D721Med (cell line): ENCODE results near the gene DAB2IP.
"Not testable (repeated sequence)": the region's sequence is repeated elsewhere in the genome, so short reads cannot be mapped to it uniquely, and the experiment has no call there.

Experiments
- DNase-seq: peaks from one replicate; pipeline ENCODE4 v3.0.0; 2011; ENCODE audit warnings: low spot score; ENCODE audit not compliant: insufficient read length
- FAIRE-seq: peaks from 2 replicates; lab custom pipeline; 2011; peaks lifted over from hg19 to GRCh38; lab: Jason Lieb, UNC
- CTCF ChIP-seq: IDR thresholded peaks from 2 replicates; pipeline ENCODE4 v1.5.1; 2012; ENCODE audit warnings: mild to moderate bottlenecking, control low read depth; ENCODE audit not compliant: insufficient read depth; ENCODE audit errors: missing control alignments

DAB2IP gene

GRCh38 chr9:121609822-121610637 lies 41.4 kb upstream of the DAB2IP start:
- FAIRE-seq (no peak), DNase-seq (no peak)
- TF ChIP-seq CTCF, result no peak

GRCh38 chr9:121610638-121610953 lies 40.8 kb upstream of the DAB2IP start:
- no peak for FAIRE-seq

GRCh38 chr9:121612511-121612998 lies 38.9 kb upstream of the DAB2IP start:
- DNase-seq (no peak), FAIRE-seq (no peak)
- no peak for TF ChIP-seq CTCF

More at GRCh38 chr9:121610638-121610953, 40.8 kb upstream of the DAB2IP start:
- TF ChIP-seq CTCF, result no peak
- DNase-seq, result no peak

GRCh38 chr9:121613009-121613752 lies 38.3 kb upstream of the DAB2IP start:
- no peak for FAIRE-seq

GRCh38 chr9:121616123-121616755 lies 35.2 kb upstream of the DAB2IP start:
- TF ChIP-seq CTCF, result no peak
- DNase-seq (no peak), FAIRE-seq (no peak)

More at GRCh38 chr9:121613009-121613752, 38.3 kb upstream of the DAB2IP start:
- TF ChIP-seq CTCF, result no peak
- DNase-seq, result no peak

DNA sequence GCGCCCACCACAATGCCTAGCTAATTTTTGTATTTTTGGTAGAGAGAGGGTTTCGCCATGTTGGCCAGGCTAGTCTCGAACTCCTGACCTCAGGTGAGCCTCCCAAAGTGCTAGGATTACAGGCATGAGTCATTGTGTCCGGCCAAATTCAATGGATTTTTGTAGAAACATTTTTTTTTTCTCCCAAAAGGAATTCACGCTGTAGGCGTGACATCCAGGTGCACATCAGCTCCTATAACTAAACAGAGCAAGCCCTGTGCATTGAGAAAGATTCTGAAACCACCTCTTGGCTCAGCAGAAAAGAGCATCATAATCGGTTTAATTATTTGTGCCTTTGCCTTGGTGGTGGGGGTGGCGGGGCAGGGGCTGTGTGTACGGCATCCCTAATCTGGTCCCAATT lies 32.9 kb upstream of the DAB2IP start:
- FAIRE-seq (no peak), DNase-seq (no peak)
- no peak for TF ChIP-seq CTCF

GRCh38 chr9:121618910-121619309 lies 32.5 kb upstream of the DAB2IP start:
- DNase-seq, FAIRE-seq: not testable (repeated sequence)
